ENCODE measurements around the gene HLA-DMA. TPM values are rescaled to one million over a fixed set of nuclear protein-coding genes. Genes with fewer than 3 reads are reported as not detected.

Gene HLA-DMA
- total and polyA plus RNA-seq, 2 of the 13 experiments (the other 11 are each of a cell fraction or from before 2014, with no cell fraction given): 0.70 to 0.71 TPM

GRCh38 chr6:32971581-32972352, 18.9 kb upstream of the HLA-DMA start (continued):
- TF ChIP-seq, protein P1, sequence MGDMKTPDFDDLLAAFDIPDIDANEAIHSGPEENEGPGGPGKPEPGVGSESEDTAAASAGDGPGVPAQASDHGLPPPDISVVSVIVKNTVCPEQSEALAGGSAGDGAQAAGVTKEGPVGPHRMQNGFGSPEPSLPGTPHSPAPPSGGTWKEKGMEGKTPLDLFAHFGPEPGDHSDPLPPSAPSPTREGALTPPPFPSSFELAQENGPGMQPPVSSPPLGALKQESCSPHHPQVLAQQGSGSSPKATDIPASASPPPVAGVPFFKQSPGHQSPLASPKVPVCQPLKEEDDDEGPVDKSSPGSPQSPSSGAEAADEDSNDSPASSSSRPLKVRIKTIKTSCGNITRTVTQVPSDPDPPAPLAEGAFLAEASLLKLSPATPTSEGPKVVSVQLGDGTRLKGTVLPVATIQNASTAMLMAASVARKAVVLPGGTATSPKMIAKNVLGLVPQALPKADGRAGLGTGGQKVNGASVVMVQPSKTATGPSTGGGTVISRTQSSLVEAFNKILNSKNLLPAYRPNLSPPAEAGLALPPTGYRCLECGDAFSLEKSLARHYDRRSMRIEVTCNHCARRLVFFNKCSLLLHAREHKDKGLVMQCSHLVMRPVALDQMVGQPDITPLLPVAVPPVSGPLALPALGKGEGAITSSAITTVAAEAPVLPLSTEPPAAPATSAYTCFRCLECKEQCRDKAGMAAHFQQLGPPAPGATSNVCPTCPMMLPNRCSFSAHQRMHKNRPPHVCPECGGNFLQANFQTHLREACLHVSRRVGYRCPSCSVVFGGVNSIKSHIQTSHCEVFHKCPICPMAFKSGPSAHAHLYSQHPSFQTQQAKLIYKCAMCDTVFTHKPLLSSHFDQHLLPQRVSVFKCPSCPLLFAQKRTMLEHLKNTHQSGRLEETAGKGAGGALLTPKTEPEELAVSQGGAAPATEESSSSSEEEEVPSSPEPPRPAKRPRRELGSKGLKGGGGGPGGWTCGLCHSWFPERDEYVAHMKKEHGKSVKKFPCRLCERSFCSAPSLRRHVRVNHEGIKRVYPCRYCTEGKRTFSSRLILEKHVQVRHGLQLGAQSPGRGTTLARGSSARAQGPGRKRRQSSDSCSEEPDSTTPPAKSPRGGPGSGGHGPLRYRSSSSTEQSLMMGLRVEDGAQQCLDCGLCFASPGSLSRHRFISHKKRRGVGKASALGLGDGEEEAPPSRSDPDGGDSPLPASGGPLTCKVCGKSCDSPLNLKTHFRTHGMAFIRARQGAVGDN (CRISPR knock-in tag; IDR thresholded peaks at IDR 0.05): peak; percentile 91
- TF ChIP-seq ZKSCAN1 (IDR thresholded peaks at IDR 0.05; ENCODE audit: low read length): no peak
- no peak; the same call in 1 of the 2 replicates for TF ChIP-seq ZFAT (CRISPR knock-in tag; conservative IDR thresholded peaks at IDR 0.05)
- peak; percentile 94 for TF ChIP-seq CREM (IDR thresholded peaks at IDR 0.05)
- 0 out of 2 replicates have a peak, but pooled peaks have one; percentile 25 for TF ChIP-seq CREM (CRISPR knock-in tag; IDR thresholded peaks at IDR 0.05)
- TF ChIP-seq ZNF292 (CRISPR knock-in tag; IDR thresholded peaks at IDR 0.05; ENCODE audit: borderline replicate concordance, low read depth): no peak
- TF ChIP-seq ZNF784 (CRISPR knock-in tag; IDR thresholded peaks at IDR 0.05; ENCODE audit: borderline replicate concordance): 0 out of 2 replicates have a peak, but pooled peaks have one; percentile 61
- peak; percentile 92 for TF ChIP-seq ZBTB21 (CRISPR knock-in tag; IDR thresholded peaks at IDR 0.05)
- no peak for TF ChIP-seq NFIC (IDR thresholded peaks at IDR 0.05; ENCODE audit: low read length)
- TF ChIP-seq ZNF468 (CRISPR knock-in tag; IDR thresholded peaks at IDR 0.05): peak; percentile 46; the same call in 1 of the 2 replicates
- no peak for TF ChIP-seq ZNF333 (CRISPR knock-in tag; IDR thresholded peaks at IDR 0.05; ENCODE audit: borderline replicate concordance)
- TF ChIP-seq ZNF451 (CRISPR knock-in tag; IDR thresholded peaks at IDR 0.05): peak; percentile 38; the same call in 1 of the 2 replicates
- TF ChIP-seq HOXA9 (CRISPR knock-in tag; IDR thresholded peaks at IDR 0.05; ENCODE audit: borderline replicate concordance): 0 out of 2 replicates have a peak, but pooled peaks have one; percentile 28
- peak; percentile 10; the same call in 1 of the 2 replicates for TF ChIP-seq ZNF550 (CRISPR knock-in tag; IDR thresholded peaks at IDR 0.05; ENCODE audit: borderline replicate concordance)
- TF ChIP-seq BORCS8-MEF2B (CRISPR knock-in tag; IDR thresholded peaks at IDR 0.05): peak; percentile 48
- TF ChIP-seq NFE2L2 (IDR thresholded peaks at IDR 0.05; ENCODE audit: low read length): peak; percentile 43; the same call in 1 of the 2 replicates
- peak; percentile 57; the same call in 1 of the 2 replicates for TF ChIP-seq FOXK1 (CRISPR knock-in tag; IDR thresholded peaks at IDR 0.05; ENCODE audit: borderline replicate concordance, low read depth)
- TF ChIP-seq TARDBP (CRISPR knock-in tag; IDR thresholded peaks at IDR 0.05): no peak
- TF ChIP-seq ZNF337 (CRISPR knock-in tag; IDR thresholded peaks at IDR 0.05; ENCODE audit: borderline replicate concordance, low read depth): no peak
- 0 out of 2 replicates have a peak, but pooled peaks have one; percentile 61 for TF ChIP-seq ZNF670 (CRISPR knock-in tag; IDR thresholded peaks at IDR 0.05; ENCODE audit: borderline replicate concordance)
- peak; percentile 87 for TF ChIP-seq NFKB2 (CRISPR knock-in tag; IDR thresholded peaks at IDR 0.05; ENCODE audit: borderline replicate concordance)
- 0 out of 2 replicates have a peak, but pooled peaks have one; percentile 15 for TF ChIP-seq ZMAT5 (CRISPR knock-in tag; IDR thresholded peaks at IDR 0.05; ENCODE audit: borderline replicate concordance, low read depth)
- TF ChIP-seq POLR2AphosphoS5 (IDR thresholded peaks at IDR 0.05; ENCODE audit: low read depth, low read length): peak; percentile 99
- TF ChIP-seq ZNF317 (CRISPR knock-in tag; IDR thresholded peaks at IDR 0.05): no peak
- TF ChIP-seq ZNF12 (CRISPR knock-in tag; IDR thresholded peaks at IDR 0.05): peak; percentile 57; the same call in 1 of the 2 replicates
- peak; percentile 55; the same call in 1 of the 2 replicates for TF ChIP-seq ZFX (CRISPR knock-in tag; IDR thresholded peaks at IDR 0.05; ENCODE audit: low read depth)
